Body of pancreas (tissue), 4 donors: ENCODE results near the gene CD164L2. TPM values are rescaled to one million over a fixed set of nuclear protein-coding genes. Genes with fewer than 3 reads are reported as not detected.

ENCODE experiments used
- ATAC-seq: fragments of 150-250 bp; one replicate; pipeline ENCODE4 v1.9.1; 2016
- DNase-seq, 4 donors: peaks; one replicate each; pipeline ENCODE4 v3.0.0-alpha.2; 2019
- H3K27ac ChIP-seq, 4 donors: fragments of 200-600 bp; sonication (generic); 1 replicate in 3 of 4; 2 replicates in 1 of 4; pipeline versions ENCODE4 v1.5.1 to v1.6.1; 2016 to 2019; ENCODE audit warnings: mild to moderate bottlenecking in 1 of 4, mixed read lengths in 1 of 4, moderate library complexity in 1 of 4
- H3K27me3 ChIP-seq, 2 donors: fragments of 200-600 bp; sonication (generic); one replicate each; pipeline ENCODE4 v1.6.0; 2016; ENCODE audit warnings: mild to moderate bottlenecking in 1 of 2
- H3K36me3 ChIP-seq, 2 donors: fragments of 200-600 bp; sonication (generic); replicated peaks in 1 of 2; 2 replicates each; pipeline ENCODE4 v1.5.1; 2016; ENCODE audit warnings: low read depth in 2 of 2; ENCODE audit not compliant: insufficient read depth in 1 of 2
- H3K4me1 ChIP-seq: fragments of 200-600 bp; sonication (generic); one replicate; pipeline ENCODE4 v1.6.0; 2016
- H3K4me3 ChIP-seq, 2 donors: fragments of 200-600 bp; sonication (generic); 1 replicate in 1 of 2; 2 replicates in 1 of 2; pipeline ENCODE4 v1.5.1; 2016 to 2019
- H3K9me3 ChIP-seq, 3 donors: fragments of 200-600 bp; sonication (generic); 1 replicate in 2 of 3; 2 replicates in 1 of 3; pipeline ENCODE4 v1.5.1; 2016
- POLR2A ChIP-seq, 3 donors: fragments of 450-650 bp; IDR thresholded peaks; one replicate each; pipeline ENCODE4 v1.6.1; 2016; ENCODE audit warnings: antibody characterized with exemption in 3 of 3, mild to moderate bottlenecking in 2 of 3
- WGBS, 2 donors: methylation state at CpG; one replicate each; pipeline ENCODE4 v1.1.5; 2017; 5-methylcytosine and 5-hydroxymethylcytosine counted together
- intact Hi-C: fragments of 100-400 bp; cut with DNase I; formaldehyde crosslinking; loops from one replicate; pipeline ENCODE4 v1.15.1; 2023
- total RNA-seq, 2 donors: library from RNA; depleted of rRNA; stranded (reverse); fragments of >200 nt; gene quantifications; one replicate each; pipeline ENCODE4 v1.1.0, GENCODE V29; 2016
- TF ChIP-seq, protein P1 (sequence below), 7 experiments: fragments of 450-650 bp in 4 of 7; fragments of 200-600 bp in 3 of 7; sonication (generic) in 3 of 7; IDR thresholded peaks; one replicate each; pipeline ENCODE4 v1.5.1; 2016 to 2019; ENCODE audit warnings: antibody characterized with exemption in 7 of 7

The CD164L2 gene
- total RNA-seq, 2 donors from 2014 or later: 1.3 TPM; not detected in 1

DNA sequence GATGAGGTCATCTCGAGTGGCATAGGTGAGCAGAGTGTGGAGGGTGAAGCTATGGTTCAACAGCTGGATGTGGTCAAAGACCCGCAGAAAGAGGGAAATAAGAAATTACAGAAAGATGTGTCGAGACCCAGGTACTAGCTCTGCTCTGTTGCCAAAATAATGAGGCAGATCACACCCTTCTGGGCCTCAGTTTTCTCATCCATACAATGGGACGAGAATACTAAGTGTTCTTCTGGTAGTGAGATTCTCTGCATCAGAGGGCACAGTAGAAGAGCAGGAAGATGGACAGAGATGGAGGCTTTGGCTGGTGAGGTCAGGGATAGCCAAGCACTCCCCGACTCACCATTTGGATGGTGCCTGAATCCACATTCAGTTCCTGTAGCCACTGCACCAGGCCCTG, 27.4 kb downstream of the CD164L2 start:
- H3K27me3 ChIP-seq: no peaks in the 10 kb centered on the region
- WGBS, 2 donors: 88 to 90% methylated on average over 5 of the region's 5 CpGs
- H3K36me3 ChIP-seq: no peaks in the 10 kb centered on the region
- TF ChIP-seq, protein P1, sequence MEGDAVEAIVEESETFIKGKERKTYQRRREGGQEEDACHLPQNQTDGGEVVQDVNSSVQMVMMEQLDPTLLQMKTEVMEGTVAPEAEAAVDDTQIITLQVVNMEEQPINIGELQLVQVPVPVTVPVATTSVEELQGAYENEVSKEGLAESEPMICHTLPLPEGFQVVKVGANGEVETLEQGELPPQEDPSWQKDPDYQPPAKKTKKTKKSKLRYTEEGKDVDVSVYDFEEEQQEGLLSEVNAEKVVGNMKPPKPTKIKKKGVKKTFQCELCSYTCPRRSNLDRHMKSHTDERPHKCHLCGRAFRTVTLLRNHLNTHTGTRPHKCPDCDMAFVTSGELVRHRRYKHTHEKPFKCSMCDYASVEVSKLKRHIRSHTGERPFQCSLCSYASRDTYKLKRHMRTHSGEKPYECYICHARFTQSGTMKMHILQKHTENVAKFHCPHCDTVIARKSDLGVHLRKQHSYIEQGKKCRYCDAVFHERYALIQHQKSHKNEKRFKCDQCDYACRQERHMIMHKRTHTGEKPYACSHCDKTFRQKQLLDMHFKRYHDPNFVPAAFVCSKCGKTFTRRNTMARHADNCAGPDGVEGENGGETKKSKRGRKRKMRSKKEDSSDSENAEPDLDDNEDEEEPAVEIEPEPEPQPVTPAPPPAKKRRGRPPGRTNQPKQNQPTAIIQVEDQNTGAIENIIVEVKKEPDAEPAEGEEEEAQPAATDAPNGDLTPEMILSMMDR (IDR thresholded peaks at IDR 0.05): no peak
- no peak for TF ChIP-seq POLR2A (IDR thresholded peaks at IDR 0.05)
- no peak for ATAC-seq
- no peak for DNase-seq
- intact Hi-C loops: loop anchor here (5.0 kb wide), 1 partner anchor 37 kb away; the partner anchor contains the start of gene GPR3
- no peaks in the 10 kb centered on the region for H3K9me3 ChIP-seq
- H3K4me1 ChIP-seq: peaks cover 28% of the 10 kb centered on the region
- no peak overlapping the region for H3K27ac ChIP-seq
- H3K4me3 ChIP-seq: no peak overlapping the region

DNA sequence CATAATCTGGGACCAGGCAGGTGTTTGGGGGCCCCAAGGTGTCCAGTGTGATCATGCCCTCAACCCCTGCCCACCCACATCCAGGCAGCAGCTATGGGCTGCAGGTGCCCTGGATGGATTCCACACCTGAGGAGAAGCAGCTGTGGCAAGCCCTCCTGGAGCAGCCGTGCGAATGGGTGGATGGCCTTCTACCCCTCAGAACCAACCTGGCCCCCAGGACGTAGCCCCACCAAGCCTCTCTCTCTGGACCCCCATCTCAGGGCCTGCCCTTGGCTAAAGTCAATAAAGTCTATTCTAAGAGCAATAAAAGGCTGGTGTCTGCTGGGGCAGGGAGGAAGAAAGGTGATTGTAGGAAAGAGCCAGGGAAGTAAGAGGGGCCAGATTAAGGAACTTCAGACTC, 29.5 kb downstream of the CD164L2 start:
- Histone ChIP-seq H3K4me1 (peaks cover 41% of the 10 kb centered on the region), H3K9me3 (no peaks in the 10 kb centered on the region), H3K4me3 (no peak overlapping the region), H3K36me3 (no peaks in the 10 kb centered on the region), H3K27ac (no peak overlapping the region), H3K27me3 (no peaks in the 10 kb centered on the region)
- TF ChIP-seq, protein P1 (IDR thresholded peaks at IDR 0.05): no peak
- no peak for TF ChIP-seq POLR2A (IDR thresholded peaks at IDR 0.05)
- WGBS, 2 donors: 86 to 92% methylated on average over 3 of the region's 3 CpGs
- no peak for DNase-seq
- intact Hi-C loops: no loop called here
- ATAC-seq: no peak

DNA sequence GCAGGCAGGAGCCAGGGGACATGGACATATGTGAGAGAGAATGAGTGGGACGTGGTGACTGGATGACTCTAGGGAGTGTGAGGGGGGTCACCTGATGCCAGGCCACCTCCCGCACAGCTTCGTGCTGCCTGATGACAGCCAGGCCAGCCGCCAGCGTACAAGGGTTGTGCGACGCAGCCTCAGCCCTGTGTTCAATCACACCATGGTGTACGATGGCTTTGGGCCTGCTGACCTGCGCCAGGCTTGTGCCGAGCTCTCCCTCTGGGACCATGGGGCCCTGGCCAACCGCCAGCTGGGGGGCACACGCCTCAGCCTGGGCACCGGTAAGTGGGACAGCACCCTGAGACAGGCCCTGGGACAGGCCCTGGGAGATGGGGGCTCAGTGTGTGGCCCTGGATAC, 30.0 kb downstream of the CD164L2 start:
- Histone ChIP-seq H3K4me3 (no peak overlapping the region), H3K4me1 (peaks cover 41% of the 10 kb centered on the region), H3K36me3 (no peaks in the 10 kb centered on the region), H3K9me3 (no peaks in the 10 kb centered on the region), H3K27ac (no peak overlapping the region), H3K27me3 (no peaks in the 10 kb centered on the region)
- TF ChIP-seq POLR2A (IDR thresholded peaks at IDR 0.05): no peak
- TF ChIP-seq, protein P1 (IDR thresholded peaks at IDR 0.05): no peak
- 85 to 97% methylated on average over 5 to 13 of the region's 13 CpGs for WGBS, 2 donors
- intact Hi-C loops: no loop called here
- no peak for ATAC-seq
- no peak for DNase-seq

DNA sequence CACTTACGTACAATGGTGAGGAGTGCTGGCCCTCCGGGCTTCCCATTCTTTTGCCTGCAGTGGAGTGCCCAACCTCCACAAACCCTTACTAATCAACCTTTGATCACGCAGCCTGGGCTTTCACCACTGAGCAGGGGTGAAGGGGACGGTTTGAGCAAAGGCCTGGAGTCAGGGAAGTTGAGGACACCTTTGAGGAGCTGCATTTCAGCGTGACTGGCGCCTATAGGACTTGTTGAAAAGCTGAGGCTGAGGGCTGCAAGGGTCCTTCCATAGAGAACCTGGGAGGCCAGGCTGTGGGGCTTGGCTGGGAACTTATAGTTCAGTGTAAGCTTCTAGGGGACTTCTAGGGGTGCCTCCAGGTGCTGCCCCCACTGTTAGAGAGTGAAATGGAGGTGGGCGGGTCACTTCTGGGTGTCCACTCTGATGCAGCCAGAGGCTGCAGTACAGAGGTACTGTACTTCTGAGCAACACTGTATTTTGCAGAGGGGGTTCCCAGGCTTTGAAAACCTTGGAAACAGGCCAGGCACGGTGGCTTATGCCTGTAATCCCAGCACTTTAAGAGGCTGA, 31.5 kb downstream of the CD164L2 start:
- ATAC-seq (no peak), DNase-seq (no peak)
- TF ChIP-seq POLR2A (IDR thresholded peaks at IDR 0.05): no peak
- TF ChIP-seq, protein P1 (IDR thresholded peaks at IDR 0.05): no peak
- Histone ChIP-seq H3K4me3 (no peak overlapping the region), H3K27ac (no peak overlapping the region), H3K9me3 (no peaks in the 10 kb centered on the region), H3K4me1 (peaks cover 27% of the 10 kb centered on the region), H3K27me3 (no peaks in the 10 kb centered on the region), H3K36me3 (no peaks in the 10 kb centered on the region)
- intact Hi-C loops: no loop called here
- WGBS, 2 donors: 46 to 64% methylated on average over 4 to 8 of the region's 8 CpGs
